CD14-positive monocyte (primary cell): Measurements from ENCODE around the gene CCL14. TPM values are rescaled to one million over a fixed set of nuclear protein-coding genes. Genes with fewer than 3 reads are reported as not detected.
A peak's percentile ranks its signal among the peaks of the same experiment; 100 is the strongest.

Source experiments
- DNase-seq, 3 donors: peaks; one replicate each; pipeline ENCODE4 v3.0.0-alpha.2; 2011 to 2022
- H2AFZ ChIP-seq: 2 replicates; pipeline ENCODE4 v1.6.0; 2012; ENCODE audit warnings: mild to moderate bottlenecking, low read depth, low read length, inconsistent platforms; ENCODE audit not compliant: insufficient read depth, poor library complexity, severe bottlenecking
- H3K27ac ChIP-seq, 2 donors: 1 replicate in 1 of 2; 2 replicates in 1 of 2; pipeline ENCODE4 v1.5.1; 2012 to 2013; ENCODE audit warnings: low read length in 2 of 2, control low read depth in 1 of 2, inconsistent platforms in 1 of 2, low read depth in 1 of 2, mild to moderate bottlenecking in 1 of 2
- H3K27me3 ChIP-seq, 2 donors: one replicate each; pipeline versions ENCODE4 v1.6.0 to v1.6.1; 2011 to 2013; ENCODE audit warnings: low read length in 2 of 2; ENCODE audit not compliant: control insufficient read depth in 2 of 2, insufficient read depth in 2 of 2
- H3K36me3 ChIP-seq, 2 donors: replicated peaks in 1 of 2; 1 replicate in 1 of 2; 2 replicates in 1 of 2; pipeline versions ENCODE4 v1.5.1 to v1.6.1; 2012 to 2013; ENCODE audit warnings: low read length in 2 of 2, control low read depth in 1 of 2, inconsistent platforms in 1 of 2, mild to moderate bottlenecking in 1 of 2; ENCODE audit not compliant: insufficient read depth in 2 of 2, control insufficient read depth in 1 of 2
- H3K4me1 ChIP-seq, 2 donors: 1 replicate in 1 of 2; 2 replicates in 1 of 2; pipeline versions ENCODE4 v1.5.1 to v1.6.1; 2012 to 2013; ENCODE audit warnings: low read length in 2 of 2, control low read depth in 1 of 2, inconsistent platforms in 1 of 2, mild to moderate bottlenecking in 1 of 2, moderate library complexity in 1 of 2; ENCODE audit not compliant: insufficient read depth in 2 of 2, control insufficient read depth in 1 of 2
- H3K4me2 ChIP-seq: replicated peaks from 2 replicates; pipeline ENCODE3; 2012; ENCODE audit warnings: low read length, moderate library complexity, mild to moderate bottlenecking; ENCODE audit not compliant: poor library complexity, severe bottlenecking; ENCODE audit errors: extremely low read depth
- H3K4me3 ChIP-seq, 3 experiments: fragments of 200-600 bp in 1 of 3; sonication (generic) in 1 of 3; replicated peaks in 1 of 3; 1 replicate in 2 of 3; 2 replicates in 1 of 3; pipeline ENCODE4 v1.5.1; 2011 to 2013; ENCODE audit warnings: low read length in 3 of 3, mild to moderate bottlenecking in 3 of 3, control low read depth in 2 of 3, low read depth in 2 of 3, inconsistent platforms in 1 of 3, moderate library complexity in 1 of 3
- H3K79me2 ChIP-seq: 2 replicates; pipeline ENCODE4 v1.6.0; 2012; ENCODE audit warnings: mild to moderate bottlenecking, control low read depth, inconsistent platforms, low read length, moderate library complexity; ENCODE audit not compliant: insufficient read depth
- H3K9ac ChIP-seq: 2 replicates; pipeline ENCODE4 v1.6.0; 2017; ENCODE audit warnings: low read length, mild to moderate bottlenecking; ENCODE audit not compliant: insufficient read depth, poor library complexity, severe bottlenecking
- H3K9me3 ChIP-seq, 2 donors: replicated peaks in 1 of 2; 1 replicate in 1 of 2; 2 replicates in 1 of 2; pipeline versions ENCODE4 v1.5.1 to v1.6.1; 2012 to 2013; ENCODE audit warnings: low read length in 2 of 2, control low read depth in 1 of 2; ENCODE audit not compliant: control insufficient read depth in 1 of 2, insufficient read depth in 1 of 2
- H4K20me1 ChIP-seq: 2 replicates; pipeline ENCODE4 v1.6.0; 2012; ENCODE audit warnings: mild to moderate bottlenecking, low read length, control low read depth, moderate library complexity; ENCODE audit not compliant: insufficient read depth
- H3K27ac Mint-ChIP-seq, 7 donors: one replicate each; pipeline ENCODE4 v1.8.0; 2020; ENCODE audit warnings: mild to moderate bottlenecking in 7 of 7, mixed read lengths in 7 of 7, moderate library complexity in 6 of 7, inconsistent platforms in 2 of 7
- H3K27me3 Mint-ChIP-seq, 3 donors: one replicate each; pipeline ENCODE4 v1.8.0; 2021 to 2022; ENCODE audit warnings: low read depth in 3 of 3, mild to moderate bottlenecking in 3 of 3, mixed read lengths in 3 of 3, moderate library complexity in 3 of 3, inconsistent platforms in 1 of 3
- H3K36me3 Mint-ChIP-seq, 2 donors: one replicate each; pipeline ENCODE4 v1.8.0; 2020; ENCODE audit warnings: mixed read lengths in 2 of 2, inconsistent platforms in 1 of 2, mild to moderate bottlenecking in 1 of 2
- H3K4me1 Mint-ChIP-seq: one replicate; pipeline ENCODE4 v1.8.0; 2020; ENCODE audit warnings: mild to moderate bottlenecking, mixed read lengths
- H3K4me3 Mint-ChIP-seq, 2 donors: one replicate each; pipeline ENCODE4 v1.8.0; 2020; ENCODE audit warnings: mild to moderate bottlenecking in 2 of 2, mixed read lengths in 2 of 2, moderate library complexity in 1 of 2
- H3K9me3 Mint-ChIP-seq, 7 donors: one replicate each; pipeline ENCODE4 v1.8.0; 2020 to 2022; ENCODE audit warnings: mixed read lengths in 7 of 7, mild to moderate bottlenecking in 6 of 7, moderate library complexity in 6 of 7, inconsistent platforms in 2 of 7
- WGBS: methylation state at CpG from one replicate; pipeline ENCODE4 v1.1.5; 2013; ENCODE audit warnings: missing lambda C conversion rate; ENCODE audit not compliant: insufficient coverage; 5-methylcytosine and 5-hydroxymethylcytosine counted together
- intact Hi-C, 2 donors: fragments of 100-400 bp; cut with micrococcal nuclease; formaldehyde crosslinking; loops; one replicate each; pipeline versions ENCODE4 v1.15.0 to v1.15.1; 2023
- polyA plus RNA-seq, 3 donors: library from polyadenylated mRNA; depleted of rRNA in 1 of 3; unstranded in 2 of 3; stranded (reverse) in 1 of 3; fragments of 300-500 nt in 2 of 3; fragments of >200 nt in 1 of 3; fragmentation: Illumina TruSeq in 2 of 3; gene quantifications; 1 replicate in 2 of 3; 2 replicates in 1 of 3; pipeline ENCODE4 v1.2.3, GENCODE V29; 2012 to 2021
- TF ChIP-seq, protein P1 (sequence below): fragments of 200-600 bp; IDR thresholded peaks from one replicate; pipeline ENCODE4 v1.8.0; 2022; ENCODE audit warnings: antibody characterized with exemption, mild to moderate bottlenecking

Gene CCL14
- polyA plus RNA-seq, 3 donors, result not detected

DNA sequence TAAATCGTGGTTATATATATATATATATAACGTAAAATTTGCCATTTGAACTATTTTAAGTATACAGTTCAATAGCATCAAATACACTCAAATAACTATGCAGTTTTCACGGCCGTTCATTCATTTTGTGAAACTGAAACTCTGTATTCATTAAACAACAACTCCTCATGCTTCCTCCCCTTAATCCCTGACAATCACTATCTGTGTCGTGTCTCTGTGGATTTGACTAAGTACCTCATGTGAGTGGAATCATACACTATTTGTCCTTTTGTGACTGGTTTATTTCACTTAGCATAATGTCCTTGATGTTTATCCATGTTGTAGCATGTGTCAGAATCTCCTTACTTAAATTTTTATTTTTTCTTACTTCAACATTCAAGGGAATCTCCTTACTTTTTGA, 28.4 kb upstream of the CCL14 start:
- H3K4me1 Mint-ChIP-seq, result peaks cover 28% of the 10 kb centered on the region
- Histone ChIP-seq H3K27me3 (no peaks in the 10 kb centered on the region), H3K4me2 (no peak overlapping the region), H3K9me3 (peaks cover 0 to 14% of the 10 kb centered on the region in 2 donors), H3K9ac (no peak overlapping the region), H3K79me2 (no peaks in the 10 kb centered on the region), H2AFZ (no peak overlapping the region), H3K4me3 (no peak overlapping the region), H3K4me1 (peaks cover 20 to 23% of the 10 kb centered on the region in 2 donors), H3K27ac (no peak overlapping the region), H4K20me1 (no peaks in the 10 kb centered on the region), H3K36me3 (no peaks in the 10 kb centered on the region)
- peak overlapping the region in 1 of 7 donors; percentile 50 for H3K27ac Mint-ChIP-seq
- 90% methylated on average over 2 of the region's 5 CpGs for WGBS
- H3K36me3 Mint-ChIP-seq, result peaks cover 8 to 20% of the 10 kb centered on the region in 2 donors
- intact Hi-C loops, result loop anchor here in 1 of 2 donors (10.0 kb wide), 1 partner anchor 60 kb away; no protein-coding TSS in a partner anchor
- TF ChIP-seq, protein P1, sequence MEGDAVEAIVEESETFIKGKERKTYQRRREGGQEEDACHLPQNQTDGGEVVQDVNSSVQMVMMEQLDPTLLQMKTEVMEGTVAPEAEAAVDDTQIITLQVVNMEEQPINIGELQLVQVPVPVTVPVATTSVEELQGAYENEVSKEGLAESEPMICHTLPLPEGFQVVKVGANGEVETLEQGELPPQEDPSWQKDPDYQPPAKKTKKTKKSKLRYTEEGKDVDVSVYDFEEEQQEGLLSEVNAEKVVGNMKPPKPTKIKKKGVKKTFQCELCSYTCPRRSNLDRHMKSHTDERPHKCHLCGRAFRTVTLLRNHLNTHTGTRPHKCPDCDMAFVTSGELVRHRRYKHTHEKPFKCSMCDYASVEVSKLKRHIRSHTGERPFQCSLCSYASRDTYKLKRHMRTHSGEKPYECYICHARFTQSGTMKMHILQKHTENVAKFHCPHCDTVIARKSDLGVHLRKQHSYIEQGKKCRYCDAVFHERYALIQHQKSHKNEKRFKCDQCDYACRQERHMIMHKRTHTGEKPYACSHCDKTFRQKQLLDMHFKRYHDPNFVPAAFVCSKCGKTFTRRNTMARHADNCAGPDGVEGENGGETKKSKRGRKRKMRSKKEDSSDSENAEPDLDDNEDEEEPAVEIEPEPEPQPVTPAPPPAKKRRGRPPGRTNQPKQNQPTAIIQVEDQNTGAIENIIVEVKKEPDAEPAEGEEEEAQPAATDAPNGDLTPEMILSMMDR, result no peak
- no peak overlapping the region for H3K4me3 Mint-ChIP-seq
- H3K9me3 Mint-ChIP-seq, result peaks cover 7 to 27% (median 13%) of the 10 kb centered on the region in 7 donors
- DNase-seq, result no peak
- no peaks in the 10 kb centered on the region for H3K27me3 Mint-ChIP-seq

DNA sequence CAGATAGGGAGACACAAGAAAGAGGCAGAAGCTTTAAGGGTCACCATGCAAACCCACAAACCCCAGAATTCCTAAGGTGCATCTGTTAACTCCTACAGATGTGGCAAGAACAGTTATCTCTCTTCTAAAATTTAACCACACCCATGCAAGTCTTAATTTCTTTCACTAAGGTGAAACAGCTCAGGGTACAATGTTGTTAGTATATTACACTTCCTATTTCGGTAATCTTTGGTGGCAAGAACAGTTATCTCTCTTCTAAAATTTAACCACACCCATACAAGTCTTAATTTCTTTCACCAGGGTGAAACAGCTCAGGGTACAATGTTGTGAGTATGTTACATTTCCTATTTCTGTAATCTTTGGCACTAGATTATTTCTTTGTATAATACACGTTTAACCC, 24.7 kb upstream of the CCL14 start:
- no CpG with 5 or more reads among the region's 2 CpGs for WGBS
- Histone ChIP-seq H3K36me3 (no peaks in the 10 kb centered on the region), H3K27ac (no peak overlapping the region), H3K27me3 (no peaks in the 10 kb centered on the region), H3K9ac (no peak overlapping the region), H3K4me2 (no peak overlapping the region), H3K4me3 (no peak overlapping the region), H3K4me1 (no peaks in the 10 kb centered on the region), H3K79me2 (no peaks in the 10 kb centered on the region), H3K9me3 (peaks cover 0 to 36% of the 10 kb centered on the region in 2 donors), H4K20me1 (no peaks in the 10 kb centered on the region), H2AFZ (no peak overlapping the region)
- H3K9me3 Mint-ChIP-seq, result peaks cover 14 to 45% (median 24%) of the 10 kb centered on the region in 7 donors
- H3K27ac Mint-ChIP-seq, result no peak overlapping the region
- no peak overlapping the region for H3K4me3 Mint-ChIP-seq
- intact Hi-C loops, result loop anchor here in 1 of 2 donors (10.0 kb wide), 1 partner anchor 64 kb away; no protein-coding TSS in a partner anchor
- H3K27me3 Mint-ChIP-seq, result no peaks in the 10 kb centered on the region
- peaks cover 5% of the 10 kb centered on the region for H3K4me1 Mint-ChIP-seq
- TF ChIP-seq, protein P1, result no peak
- H3K36me3 Mint-ChIP-seq, result peaks cover 8 to 19% of the 10 kb centered on the region in 2 donors
- no peak for DNase-seq
